Vagina (tissue), 2 donors: ENCODE data around the gene ARFGAP3.

ENCODE experiments used
- POLR2A ChIP-seq, 2 donors: fragments of 450-650 bp; IDR thresholded peaks; one replicate each; pipeline ENCODE4 v1.6.1; 2017; ENCODE audit warnings: antibody characterized with exemption in 2 of 2, mild to moderate bottlenecking in 2 of 2, moderate library complexity in 2 of 2
- TF ChIP-seq, protein P1 (sequence below), 3 experiments: fragments of 450-650 bp in 2 of 3; fragments of 200-600 bp in 1 of 3; sonication (generic) in 1 of 3; IDR thresholded peaks; one replicate each; pipeline ENCODE4 v1.5.1; 2017 to 2019; ENCODE audit warnings: antibody characterized with exemption in 3 of 3, mild to moderate bottlenecking in 2 of 3, moderate library complexity in 2 of 3

DNA sequence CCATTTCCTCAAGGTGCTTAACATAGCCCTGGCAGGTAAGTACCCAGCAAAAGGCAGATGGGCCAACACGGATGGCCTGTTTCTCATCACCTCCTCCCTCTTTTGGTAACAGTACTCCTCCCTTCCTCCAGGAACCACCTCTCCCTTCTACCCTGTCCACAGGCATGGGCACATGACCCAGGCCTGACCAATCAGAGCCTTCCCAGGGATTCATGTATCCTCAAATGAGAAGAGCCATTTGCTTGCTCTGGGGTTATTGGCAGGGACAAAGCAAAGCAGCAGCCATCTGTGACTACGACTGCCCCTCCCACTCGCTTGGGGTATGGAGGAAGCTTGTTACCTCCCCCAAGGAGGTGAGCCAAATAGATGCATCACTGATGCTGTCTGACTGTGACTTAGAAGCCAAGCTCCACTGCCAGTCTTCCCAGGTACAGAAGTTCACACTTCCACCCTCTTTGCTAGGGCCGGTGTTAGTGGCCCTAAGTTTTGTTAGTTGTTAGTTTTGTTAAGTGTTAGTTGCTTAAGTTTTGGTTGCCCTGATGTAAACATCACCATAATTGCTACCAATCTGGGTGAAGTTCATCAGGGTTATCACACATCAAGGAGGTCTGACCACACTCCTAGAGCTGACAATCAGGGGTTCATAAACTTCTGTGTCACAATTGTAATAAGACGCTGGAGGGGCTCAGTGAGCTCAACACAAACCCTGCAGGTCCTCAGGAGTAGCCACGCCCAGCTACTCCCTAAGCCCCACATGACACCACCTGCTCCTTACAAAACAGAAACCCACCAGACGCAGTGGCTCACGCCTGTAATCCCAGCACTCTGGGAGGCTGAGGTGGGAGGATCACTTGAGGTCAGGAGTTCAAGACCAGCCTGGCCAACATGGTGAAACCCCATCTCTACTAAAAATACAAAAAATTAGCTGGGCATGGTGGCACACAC is 57.3 kb downstream of the ARFGAP3 start:
- no peak for TF ChIP-seq POLR2A (IDR thresholded peaks at IDR 0.05)
- TF ChIP-seq, protein P1, sequence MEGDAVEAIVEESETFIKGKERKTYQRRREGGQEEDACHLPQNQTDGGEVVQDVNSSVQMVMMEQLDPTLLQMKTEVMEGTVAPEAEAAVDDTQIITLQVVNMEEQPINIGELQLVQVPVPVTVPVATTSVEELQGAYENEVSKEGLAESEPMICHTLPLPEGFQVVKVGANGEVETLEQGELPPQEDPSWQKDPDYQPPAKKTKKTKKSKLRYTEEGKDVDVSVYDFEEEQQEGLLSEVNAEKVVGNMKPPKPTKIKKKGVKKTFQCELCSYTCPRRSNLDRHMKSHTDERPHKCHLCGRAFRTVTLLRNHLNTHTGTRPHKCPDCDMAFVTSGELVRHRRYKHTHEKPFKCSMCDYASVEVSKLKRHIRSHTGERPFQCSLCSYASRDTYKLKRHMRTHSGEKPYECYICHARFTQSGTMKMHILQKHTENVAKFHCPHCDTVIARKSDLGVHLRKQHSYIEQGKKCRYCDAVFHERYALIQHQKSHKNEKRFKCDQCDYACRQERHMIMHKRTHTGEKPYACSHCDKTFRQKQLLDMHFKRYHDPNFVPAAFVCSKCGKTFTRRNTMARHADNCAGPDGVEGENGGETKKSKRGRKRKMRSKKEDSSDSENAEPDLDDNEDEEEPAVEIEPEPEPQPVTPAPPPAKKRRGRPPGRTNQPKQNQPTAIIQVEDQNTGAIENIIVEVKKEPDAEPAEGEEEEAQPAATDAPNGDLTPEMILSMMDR (IDR thresholded peaks at IDR 0.05) = no peak
